Panc1 (cell line): ENCODE measurements around the gene ATRNL1. TPM values are rescaled to one million over a fixed set of nuclear protein-coding genes. Genes with fewer than 3 reads are reported as not detected.
"Not testable (repeated sequence)": the region's sequence is repeated elsewhere in the genome, so short reads cannot be mapped to it uniquely, and the experiment has no call there.

Source experiments
- ATAC-seq: fragments of 200-7000 bp; cut with Tn5 transposase; 2 replicates; pipeline ENCODE4 v1.9.1; 2020; ENCODE audit warnings: mild to moderate bottlenecking, moderate library complexity
- BruUV-seq: library from RNA; stranded (reverse); fragments of 400-500 nt; replicated peaks from 2 replicates; lab custom pipeline; 2021; lab: Mats Ljungman, UMichigan
- CTCF ChIA-PET: fragments of 300-600 bp; sonication (Branson Sonifier 250); formaldehyde crosslinking; loops from one replicate; lab custom pipeline; 2022; ENCODE audit warnings: antibody characterized with exemption; lab: Charles Lee
- POLR2A ChIA-PET: fragments of 300-600 bp; sonication (Branson Sonifier 250); formaldehyde crosslinking; loops from one replicate; lab custom pipeline; 2022; ENCODE audit warnings: antibody characterized with exemption; lab: Charles Lee
- DNase-seq: peaks from one replicate; pipeline ENCODE4 v3.0.0-alpha.2; 2010; ENCODE audit warnings: low read depth, low spot score
- H3K27ac ChIP-seq: 2 replicates; pipeline ENCODE4 v1.5.1; 2011; ENCODE audit warnings: mild to moderate bottlenecking, low read length, inconsistent platforms
- H3K27me3 ChIP-seq: fragments of 200-500 bp; sonication (Bioruptor generic); 2 replicates; pipeline ENCODE4 v1.6.0; 2014; ENCODE audit warnings: low read length, inconsistent platforms; ENCODE audit not compliant: control insufficient read depth, insufficient read depth
- H3K36me3 ChIP-seq: fragments of 200-500 bp; sonication (Bioruptor generic); 2 replicates; pipeline ENCODE4 v1.5.1; 2014; ENCODE audit warnings: inconsistent platforms, mild to moderate bottlenecking, low read length, moderate library complexity; ENCODE audit not compliant: control insufficient read depth, insufficient read depth
- H3K4me1 ChIP-seq: 2 replicates; pipeline ENCODE4 v1.5.1; 2011; ENCODE audit warnings: inconsistent platforms, mild to moderate bottlenecking, low read length, moderate library complexity; ENCODE audit not compliant: control insufficient read depth, insufficient read depth
- H3K4me3 ChIP-seq, 2 experiments: 2 replicates each; pipeline ENCODE4 v1.5.1; 2011 to 2012; ENCODE audit warnings: low read depth in 2 of 2, low read length in 2 of 2, mild to moderate bottlenecking in 2 of 2, inconsistent platforms in 1 of 2, moderate library complexity in 1 of 2
- H3K9me3 ChIP-seq: fragments of 200-500 bp; sonication (Bioruptor generic); 2 replicates; pipeline ENCODE4 v1.5.1; 2014; ENCODE audit warnings: low read depth, mild to moderate bottlenecking, inconsistent platforms, low read length, moderate library complexity; ENCODE audit not compliant: control insufficient read depth, insufficient read depth
- CTCF ChIP-seq: fragments of 450-650 bp; IDR thresholded peaks from 2 replicates; pipeline ENCODE4 v1.5.1; 2017; ENCODE audit warnings: mild to moderate bottlenecking
- POLR2AphosphoS5 ChIP-seq: IDR thresholded peaks from 2 replicates; pipeline ENCODE4 v1.6.1; 2012; ENCODE audit warnings: mild to moderate bottlenecking, low read depth, low read length, moderate library complexity
- REST ChIP-seq, 2 experiments: IDR thresholded peaks; 2 replicates each; pipeline ENCODE4 v1.6.1; 2011 to 2012; ENCODE audit warnings: low read depth in 2 of 2, control low read depth in 1 of 2, low read length in 1 of 2, mild to moderate bottlenecking in 1 of 2, moderate library complexity in 1 of 2; ENCODE audit not compliant: insufficient read depth in 1 of 2
- SIN3A ChIP-seq: IDR thresholded peaks from 2 replicates; pipeline ENCODE4 v1.6.1; 2012; ENCODE audit warnings: low read depth, mild to moderate bottlenecking, low read length, moderate library complexity, borderline replicate concordance; ENCODE audit not compliant: insufficient read depth
- TCF7L2 ChIP-seq: IDR thresholded peaks from 2 replicates; pipeline ENCODE4 v1.6.1; 2011; ENCODE audit warnings: mild to moderate bottlenecking, low read depth, low read length, inconsistent platforms
- in situ Hi-C: cut with HindIII; loops from 2 replicates; pipeline ENCODE4 v1.10.0; 2016; ENCODE audit warnings: low sequenced_read_pairs, low pct_unique_long_range_greater_than_20kb
- intact Hi-C: fragments of 100-400 bp; cut with micrococcal nuclease; formaldehyde crosslinking; loops from one replicate; pipeline ENCODE4 v1.10.0; 2022; ENCODE audit not compliant: unreplicated experiment
- total RNA-seq: library from RNA; stranded (reverse); gene quantifications from one replicate; pipeline ENCODE4 v1.2.1, GENCODE V29; 2021; ENCODE audit not compliant: unreplicated experiment

ATRNL1 gene
- total RNA-seq, 1 experiment from 2014 or later, result 17.1 TPM

GRCh38 chr10:115390607-115391006 is 297.4 kb downstream of the ATRNL1 start:
- intact Hi-C loops (no loop called here), in situ Hi-C loops (no loop called here)
- H3K4me1 ChIP-seq, result no peaks in the 10 kb centered on the region
- no peaks in the 10 kb centered on the region for H3K36me3 ChIP-seq
- no peak for TF ChIP-seq REST (IDR thresholded peaks at IDR 0.05; ENCODE audit: insufficient read depth in 1 of 2, low read depth in 2 of 2, low read length in 1 of 2)
- no peak for TF ChIP-seq SIN3A
- no peak for TF ChIP-seq TCF7L2
- no peak for TF ChIP-seq POLR2AphosphoS5
- TF ChIP-seq CTCF, result no peak
- ChIA-PET POLR2A (no interaction called here), CTCF (interaction anchor here (0.6 kb wide), 1 partner anchor 58 kb away, joined by 3 read pairs; no protein-coding TSS in a partner anchor)
- DNase-seq (no peak), ATAC-seq (no peak)
- no peak overlapping the region for H3K4me3 ChIP-seq
- no peaks in the 10 kb centered on the region for H3K9me3 ChIP-seq
- H3K27ac ChIP-seq, result no peak overlapping the region
- BruUV-seq, result no TSS peak
- no peaks in the 10 kb centered on the region for H3K27me3 ChIP-seq

GRCh38 chr10:115398026-115398425 is 304.9 kb downstream of the ATRNL1 start:
- ChIA-PET CTCF (no interaction called here), POLR2A (no interaction called here)
- no TSS peak for BruUV-seq
- ATAC-seq (no peak), DNase-seq (no peak)
- H3K27ac ChIP-seq, result no peak overlapping the region
- H3K9me3 ChIP-seq, result no peaks in the 10 kb centered on the region
- no peaks in the 10 kb centered on the region for H3K36me3 ChIP-seq
- H3K27me3 ChIP-seq, result no peaks in the 10 kb centered on the region
- TF ChIP-seq POLR2AphosphoS5, result no peak
- in situ Hi-C loops (no loop called here), intact Hi-C loops (no loop called here)
- no peak overlapping the region for H3K4me3 ChIP-seq
- no peaks in the 10 kb centered on the region for H3K4me1 ChIP-seq

- in situ Hi-C loops (no loop called here), intact Hi-C loops (no loop called here)
- Histone ChIP-seq H3K36me3 (no peaks in the 10 kb centered on the region), H3K27ac (no peak overlapping the region), H3K4me3 (no peak overlapping the region), H3K27me3 (no peaks in the 10 kb centered on the region), H3K4me1 (no peaks in the 10 kb centered on the region), H3K9me3 (no peaks in the 10 kb centered on the region)
- no peak for TF ChIP-seq SIN3A
- TF ChIP-seq TCF7L2, result no peak
- TF ChIP-seq CTCF, result no peak
- TF ChIP-seq POLR2AphosphoS5, result no peak
- no peak for TF ChIP-seq REST (IDR thresholded peaks at IDR 0.05; ENCODE audit: insufficient read depth in 1 of 2, low read depth in 2 of 2, low read length in 1 of 2)
- BruUV-seq, result no TSS peak
- DNase-seq, result no peak
- no peak for ATAC-seq
- POLR2A ChIA-PET, result no interaction called here
- CTCF ChIA-PET, result no interaction called here
These were observed 309.5 kb downstream of the ATRNL1 start for GRCh38 chr10:115402699-115403098.

- CTCF ChIA-PET, in situ Hi-C loops, BruUV-seq, H3K27me3 ChIP-seq, H3K9me3 ChIP-seq, DNase-seq, H3K36me3 ChIP-seq, H3K4me3 ChIP-seq, ATAC-seq, H3K4me1 ChIP-seq, H3K27ac ChIP-seq, intact Hi-C loops, POLR2A ChIA-PET: not testable (repeated sequence)
These were observed 312.7 kb downstream of the ATRNL1 start for GRCh38 chr10:115405838-115406237.
